Fibroblast of villous mesenchyme (primary cell): Measurements from ENCODE around the gene CLDN20. TPM values are rescaled to one million over a fixed set of nuclear protein-coding genes. Genes with fewer than 3 reads are reported as not detected.
A peak's percentile ranks its signal among the peaks of the same experiment; 100 is the strongest.

Experiments used
- DNase-seq: peaks from one replicate; pipeline ENCODE4 v3.0.0-alpha.2; 2010; ENCODE audit warnings: low read depth
- H3K4me3 ChIP-seq: 2 replicates; pipeline ENCODE4 v1.5.1; 2011; ENCODE audit warnings: low read depth, mild to moderate bottlenecking, low read length
- total RNA-seq: library from RNA; depleted of rRNA; stranded (reverse); fragments of >200 nt; gene quantifications from 2 replicates; pipeline ENCODE4 v1.2.3, GENCODE V29; 2012
- TF ChIP-seq, protein P1 (sequence below): IDR thresholded peaks from 2 replicates; pipeline ENCODE4 v1.5.1; 2012; ENCODE audit warnings: low read depth, mild to moderate bottlenecking, low read length; ENCODE audit not compliant: insufficient read depth

CLDN20 gene
- total RNA-seq, 1 donor: not detected

DNA sequence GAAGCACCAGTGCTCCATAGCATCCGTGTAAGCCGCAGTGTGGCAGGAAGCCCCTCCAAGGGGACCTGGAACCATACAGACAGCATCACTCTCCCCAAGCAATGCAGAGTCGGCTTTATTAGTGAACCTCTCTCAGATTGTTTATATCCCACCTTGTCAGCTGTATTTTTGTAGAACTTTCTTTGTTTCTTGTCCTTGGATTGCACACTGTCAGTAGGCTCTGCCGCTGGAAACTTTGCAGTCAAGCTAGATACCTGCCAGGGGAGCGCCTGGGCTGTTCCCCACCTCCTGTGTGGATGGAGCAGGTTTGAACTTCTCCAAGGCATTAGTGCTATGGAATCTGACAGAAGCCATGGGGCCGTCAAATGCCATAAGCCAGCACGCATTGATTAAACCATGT lies 18.6 kb upstream of the CLDN20 start:
- DNase-seq: no peak
- TF ChIP-seq, protein P1, sequence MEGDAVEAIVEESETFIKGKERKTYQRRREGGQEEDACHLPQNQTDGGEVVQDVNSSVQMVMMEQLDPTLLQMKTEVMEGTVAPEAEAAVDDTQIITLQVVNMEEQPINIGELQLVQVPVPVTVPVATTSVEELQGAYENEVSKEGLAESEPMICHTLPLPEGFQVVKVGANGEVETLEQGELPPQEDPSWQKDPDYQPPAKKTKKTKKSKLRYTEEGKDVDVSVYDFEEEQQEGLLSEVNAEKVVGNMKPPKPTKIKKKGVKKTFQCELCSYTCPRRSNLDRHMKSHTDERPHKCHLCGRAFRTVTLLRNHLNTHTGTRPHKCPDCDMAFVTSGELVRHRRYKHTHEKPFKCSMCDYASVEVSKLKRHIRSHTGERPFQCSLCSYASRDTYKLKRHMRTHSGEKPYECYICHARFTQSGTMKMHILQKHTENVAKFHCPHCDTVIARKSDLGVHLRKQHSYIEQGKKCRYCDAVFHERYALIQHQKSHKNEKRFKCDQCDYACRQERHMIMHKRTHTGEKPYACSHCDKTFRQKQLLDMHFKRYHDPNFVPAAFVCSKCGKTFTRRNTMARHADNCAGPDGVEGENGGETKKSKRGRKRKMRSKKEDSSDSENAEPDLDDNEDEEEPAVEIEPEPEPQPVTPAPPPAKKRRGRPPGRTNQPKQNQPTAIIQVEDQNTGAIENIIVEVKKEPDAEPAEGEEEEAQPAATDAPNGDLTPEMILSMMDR: no peak
- H3K4me3 ChIP-seq: no peak overlapping the region

DNA sequence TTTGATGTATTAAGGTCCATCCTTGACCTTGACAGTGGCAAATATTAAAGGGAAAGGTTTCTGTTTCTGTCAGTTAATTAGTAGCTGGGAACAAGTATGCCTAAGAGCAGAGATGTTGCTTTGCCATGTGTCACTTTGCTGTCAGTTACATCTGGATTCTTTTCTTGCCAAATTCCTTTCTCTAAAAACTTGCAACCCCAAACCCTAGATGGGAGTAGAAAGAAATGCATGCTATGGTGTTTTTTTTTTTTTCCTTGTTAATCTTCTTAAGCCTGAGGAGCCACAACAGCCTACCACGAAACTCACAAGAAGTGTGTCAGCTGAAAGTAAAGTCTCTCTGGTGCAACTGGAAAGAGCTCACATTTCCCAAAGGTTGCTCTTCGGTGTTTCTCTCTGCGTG lies 18.0 kb upstream of the CLDN20 start:
- DNase-seq: peak; percentile 47
- H3K4me3 ChIP-seq: no peak overlapping the region
- TF ChIP-seq, protein P1: no peak

DNA sequence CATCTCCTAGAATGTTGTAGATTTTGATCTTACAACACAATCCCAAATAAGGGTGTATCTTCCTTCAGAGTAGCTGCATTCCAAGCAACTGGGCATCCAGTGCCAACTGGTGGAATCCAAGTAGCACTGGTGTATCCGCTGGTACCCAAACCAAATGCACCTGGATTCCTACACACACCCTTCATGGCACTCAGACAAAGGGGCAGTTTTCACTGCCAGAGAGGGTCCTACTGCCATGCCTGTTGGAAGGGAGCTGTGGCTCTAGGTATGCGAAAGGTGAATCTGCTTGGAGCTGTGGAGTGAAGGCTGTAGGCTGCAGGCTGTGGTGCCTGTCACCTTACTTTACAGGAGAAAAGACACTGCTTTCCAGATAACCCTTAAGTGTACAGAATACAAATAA lies 17.0 kb upstream of the CLDN20 start:
- H3K4me3 ChIP-seq: no peak overlapping the region
- TF ChIP-seq, protein P1: no peak
- no peak for DNase-seq

DNA sequence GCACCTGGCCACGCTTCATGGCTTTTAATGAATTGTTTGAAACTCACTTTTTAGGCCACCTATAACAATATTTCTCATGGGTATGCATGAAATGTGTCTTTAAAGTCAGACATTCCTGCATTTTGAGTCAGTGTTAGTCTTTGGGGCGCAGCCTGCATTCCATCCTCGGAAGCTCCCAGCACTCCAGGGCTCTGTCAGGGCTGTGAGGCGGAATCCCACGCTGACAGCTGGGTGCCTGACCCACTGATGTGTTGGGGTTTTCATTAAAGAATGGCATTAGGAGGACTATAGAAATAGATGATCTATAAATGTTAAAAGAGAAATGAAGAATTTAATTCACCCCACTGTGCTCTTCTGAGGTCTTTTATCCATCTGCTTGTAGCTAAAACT lies 16.2 kb upstream of the CLDN20 start:
- no peak overlapping the region for H3K4me3 ChIP-seq
- TF ChIP-seq, protein P1: no peak
- DNase-seq: peak; percentile 52

DNA sequence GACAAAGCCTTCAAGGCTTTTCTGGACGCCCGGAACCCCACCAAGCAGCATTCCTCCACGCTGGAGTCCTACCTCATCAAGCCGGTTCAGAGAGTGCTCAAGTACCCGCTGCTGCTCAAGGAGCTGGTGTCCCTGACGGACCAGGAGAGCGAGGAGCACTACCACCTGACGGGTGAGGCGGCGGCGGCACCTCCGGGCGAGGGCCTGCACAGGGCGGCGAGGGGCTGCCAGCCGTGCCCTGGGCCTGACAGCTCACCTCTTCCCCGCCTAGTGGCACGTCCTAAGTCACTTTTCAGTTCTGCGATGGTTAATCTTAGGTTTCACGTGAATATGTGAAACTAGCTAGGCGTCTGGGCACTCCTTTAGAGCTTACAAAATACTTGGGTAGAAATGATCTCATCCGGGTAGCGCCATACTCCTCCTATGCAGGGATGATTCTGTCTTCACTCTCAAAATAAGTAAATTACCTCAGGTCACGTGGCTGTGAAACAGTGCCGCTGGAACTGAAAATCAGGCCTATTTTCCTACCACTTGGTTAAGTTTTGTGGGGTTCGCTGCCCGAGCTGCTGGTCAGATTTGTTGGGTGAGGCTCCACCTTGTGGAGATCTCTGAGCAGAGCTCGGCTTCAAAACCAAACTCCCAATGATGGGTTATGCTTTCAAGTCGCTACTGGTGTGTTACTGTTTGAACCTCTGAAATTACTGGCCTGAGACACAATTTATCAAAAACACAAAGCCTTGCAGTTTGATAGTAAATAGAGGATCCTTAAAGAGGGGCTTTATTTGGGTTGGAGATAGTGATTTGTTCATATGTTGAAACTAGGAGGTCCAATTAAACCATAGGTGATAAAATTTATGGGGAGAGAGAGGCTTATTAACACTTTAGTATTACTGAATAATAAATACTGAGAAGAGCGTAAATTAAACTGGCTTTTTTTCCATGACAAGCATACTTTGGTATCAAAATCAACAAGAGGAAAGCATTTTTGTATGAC lies 15.5 kb upstream of the CLDN20 start:
- TF ChIP-seq, protein P1: peak; percentile 85
- DNase-seq: peak; percentile 78
- H3K4me3 ChIP-seq: no peak overlapping the region

DNA sequence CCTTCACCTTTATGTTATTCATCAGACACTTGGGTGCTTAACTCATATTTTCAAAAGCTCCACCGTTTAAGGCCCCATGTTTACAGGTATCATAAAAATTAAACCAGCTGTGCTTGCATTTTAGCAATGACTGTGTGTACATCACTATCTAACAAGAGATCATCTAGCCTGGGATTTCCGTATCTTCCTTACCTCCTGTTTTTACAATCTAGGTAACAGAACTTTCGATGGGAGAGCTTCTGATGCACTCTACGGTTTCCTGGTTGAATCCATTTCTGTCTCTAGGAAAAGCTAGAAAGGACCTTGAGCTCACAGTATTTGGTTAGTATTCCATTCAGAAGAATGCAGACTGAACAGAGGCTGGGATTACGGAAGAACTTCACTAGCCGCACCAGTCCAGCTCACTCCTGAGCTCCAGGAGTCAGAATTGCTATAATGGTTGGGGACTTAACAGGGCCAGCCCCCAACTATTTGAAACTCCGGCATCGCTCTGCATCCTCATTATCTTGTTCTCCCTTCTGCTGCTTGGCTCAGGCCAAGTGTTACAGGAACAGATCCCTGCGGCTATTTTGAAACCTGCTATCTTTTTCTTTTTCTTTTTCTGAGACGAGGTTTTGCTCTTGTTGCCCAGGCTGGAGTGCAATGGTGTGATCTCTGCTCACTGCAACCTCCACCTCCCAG lies 13.0 kb upstream of the CLDN20 start:
- H3K4me3 ChIP-seq: no peak overlapping the region
- TF ChIP-seq, protein P1: no peak
- DNase-seq: no peak
